HCT116 (cell line): Measurements from ENCODE around the gene CHRND. TPM values are rescaled to one million over a fixed set of nuclear protein-coding genes. Genes with fewer than 3 reads are reported as not detected.

Experiments
- ATAC-seq: fragments of 200-7000 bp; cut with Tn5 transposase; 2 replicates; pipeline ENCODE4 v1.9.1; 2020; ENCODE audit warnings: mild to moderate bottlenecking, moderate library complexity
- BruUV-seq: library from RNA; stranded (reverse); fragments of 400-500 nt; replicated peaks from 2 replicates; lab custom pipeline; 2021; lab: Mats Ljungman, UMichigan
- CTCF ChIA-PET: fragments of 300-600 bp; sonication (Branson Sonifier 250); formaldehyde crosslinking; loops from one replicate; lab custom pipeline; 2021; ENCODE audit warnings: antibody characterized with exemption; lab: Charles Lee
- POLR2A ChIA-PET: fragments of 300-600, 350-600 bp; sonication (Branson Sonifier 250); formaldehyde crosslinking; loops from one replicate; lab custom pipeline; 2021; ENCODE audit warnings: antibody characterized with exemption; lab: Charles Lee
- RAD21 ChIA-PET, 2 experiments: fragments of 300-600 bp; sonication (Branson Sonifier 250); formaldehyde crosslinking; loops; one replicate each; lab custom pipeline; 2023; ENCODE audit warnings: low total read pairs in 2 of 2; ENCODE audit not compliant: uncharacterized antibody in 2 of 2, unreplicated experiment in 2 of 2, low non-redundant PET in 1 of 2; lab: Charles Lee
- DNase-seq: peaks from one replicate; pipeline ENCODE4 v3.0.0-alpha.2; 2010; ENCODE audit warnings: low read depth, low spot score
- H2AFZ ChIP-seq: fragments of 200-600 bp; shearing (Covaris generic), sonication (generic); 2 replicates; pipeline ENCODE4 v1.6.1; 2017; ENCODE audit warnings: low read depth, mixed run types, mixed read lengths, antibody characterized with exemption, low read length; ENCODE audit not compliant: poor library complexity, severe bottlenecking
- H3K27ac ChIP-seq: 2 replicates; pipeline ENCODE4 v1.5.1; 2012; ENCODE audit warnings: low read depth, low read length
- H3K27me3 ChIP-seq: fragments of 200-600 bp; sonication (generic); 2 replicates; pipeline ENCODE4 v1.6.1; 2016; ENCODE audit warnings: mixed run types, low read length, mixed read lengths; ENCODE audit not compliant: insufficient read depth
- H3K36me3 ChIP-seq, 2 experiments: fragments of 200-500 bp in 1 of 2; fragments of 200-600 bp in 1 of 2; sonication (Bioruptor generic) in 1 of 2; sonication (generic) in 1 of 2; 2 replicates each; pipeline versions ENCODE4 v1.5.1 to v1.6.1; 2014 to 2016; ENCODE audit warnings: low read length in 2 of 2, inconsistent platforms in 1 of 2, mixed read lengths in 1 of 2, mixed run types in 1 of 2; ENCODE audit not compliant: insufficient read depth in 2 of 2, control insufficient read depth in 1 of 2
- H3K4me1 ChIP-seq, 2 experiments: fragments of 200-600 bp in 1 of 2; sonication (generic) in 1 of 2; 2 replicates each; pipeline versions ENCODE4 v1.5.1 to v1.6.1; 2012 to 2017; ENCODE audit warnings: low read length in 2 of 2, inconsistent platforms in 1 of 2, mild to moderate bottlenecking in 1 of 2, mixed read lengths in 1 of 2, mixed run types in 1 of 2, moderate library complexity in 1 of 2; ENCODE audit not compliant: insufficient read depth in 2 of 2, control insufficient read depth in 1 of 2
- H3K4me2 ChIP-seq: fragments of 200-600 bp; sonication (generic); 2 replicates; pipeline ENCODE4 v1.6.1; 2017; ENCODE audit warnings: mixed run types, low read length, mixed read lengths
- H3K4me3 ChIP-seq, 2 experiments: fragments of 200-600 bp in 1 of 2; sonication (generic) in 1 of 2; replicated peaks in 1 of 2; 2 replicates each; pipeline ENCODE4 v1.5.1; 2011 to 2016; ENCODE audit warnings: low read length in 2 of 2, control low read depth in 1 of 2, low read depth in 1 of 2, mild to moderate bottlenecking in 1 of 2, mixed read lengths in 1 of 2, mixed run types in 1 of 2
- H3K79me2 ChIP-seq: fragments of 200-600 bp; sonication (generic); 2 replicates; pipeline ENCODE4 v1.6.1; 2017; ENCODE audit warnings: mild to moderate bottlenecking, mixed run types, low read length, moderate library complexity, mixed read lengths; ENCODE audit not compliant: insufficient read depth
- H3K9ac ChIP-seq: fragments of 200-600 bp; sonication (generic); 2 replicates; pipeline ENCODE4 v1.6.1; 2016; ENCODE audit warnings: low read length, mixed read lengths
- H3K9me2 ChIP-seq: fragments of 200-600 bp; sonication (generic), shearing (Covaris generic); 2 replicates; pipeline ENCODE4 v1.6.1; 2017; ENCODE audit warnings: mixed run types, mild to moderate bottlenecking, moderate library complexity; ENCODE audit not compliant: insufficient read depth
- H3K9me3 ChIP-seq, 2 experiments: fragments of 200-500 bp in 1 of 2; fragments of 200-600 bp in 1 of 2; sonication (Bioruptor generic) in 1 of 2; sonication (generic) in 1 of 2; 2 replicates each; pipeline ENCODE4 v1.6.1; 2014 to 2017; ENCODE audit warnings: low read length in 2 of 2, mixed read lengths in 2 of 2, inconsistent platforms in 1 of 2, low read depth in 1 of 2, mild to moderate bottlenecking in 1 of 2, mixed run types in 1 of 2, moderate library complexity in 1 of 2; ENCODE audit not compliant: control insufficient read depth in 1 of 2, insufficient read depth in 1 of 2
- H4K20me1 ChIP-seq: fragments of 200-600 bp; sonication (generic), shearing (Covaris generic); 2 replicates; pipeline ENCODE4 v1.6.1; 2017; ENCODE audit warnings: mixed run types, mild to moderate bottlenecking, moderate library complexity; ENCODE audit not compliant: insufficient read depth
- CBX3 ChIP-seq: IDR thresholded peaks from 2 replicates; pipeline ENCODE4 v1.6.1; 2012; ENCODE audit warnings: low read depth
- CEBPB ChIP-seq: IDR thresholded peaks from 2 replicates; pipeline ENCODE4 v1.6.1; 2012; ENCODE audit warnings: low read depth
- EGR1 ChIP-seq: IDR thresholded peaks from 2 replicates; pipeline ENCODE4 v1.6.1; 2012; ENCODE audit warnings: low read depth
- ELF1 ChIP-seq: IDR thresholded peaks from 2 replicates; pipeline ENCODE4 v1.6.1; 2012; ENCODE audit warnings: low read depth, borderline replicate concordance
- EZH2phosphoT487 ChIP-seq: fragments of 200-600 bp; IDR thresholded peaks from 2 replicates; pipeline ENCODE4 v1.6.1; 2018; ENCODE audit warnings: antibody characterized with exemption, borderline replicate concordance
- FOSL1 ChIP-seq: IDR thresholded peaks from 2 replicates; pipeline ENCODE4 v1.6.1; 2012; ENCODE audit warnings: low read depth
- JUND ChIP-seq: IDR thresholded peaks from 2 replicates; pipeline ENCODE4 v1.6.1; 2012
- POLR2AphosphoS5 ChIP-seq: IDR thresholded peaks from 2 replicates; pipeline ENCODE4 v1.6.1; 2011; ENCODE audit warnings: mild to moderate bottlenecking, low read depth, low read length, moderate library complexity
- RAD21 ChIP-seq: IDR thresholded peaks from 2 replicates; pipeline ENCODE4 v1.6.1; 2012; ENCODE audit warnings: low read depth, mild to moderate bottlenecking
- SIN3A ChIP-seq: IDR thresholded peaks from 2 replicates; pipeline ENCODE4 v1.6.1; 2012; ENCODE audit warnings: low read depth
- SRF ChIP-seq: IDR thresholded peaks from 2 replicates; pipeline ENCODE4 v1.6.1; 2012; ENCODE audit warnings: low read depth
- TCF7L2 ChIP-seq: IDR thresholded peaks from 2 replicates; pipeline ENCODE4 v1.7.0; 2011; ENCODE audit warnings: borderline replicate concordance, inconsistent platforms; ENCODE audit not compliant: insufficient read depth, insufficient read length; ENCODE audit errors: extremely low read depth
- YY1 ChIP-seq: IDR thresholded peaks from 2 replicates; pipeline ENCODE4 v1.6.1; 2011; ENCODE audit warnings: low read length, low read depth, moderate library complexity, mild to moderate bottlenecking; ENCODE audit not compliant: insufficient replicate concordance; ENCODE audit errors: extremely low read depth
- ZFX ChIP-seq: fragments of 450-650 bp; IDR thresholded peaks from 2 replicates; pipeline ENCODE4 v1.6.1; 2017
- ZNF274 ChIP-seq: fragments of 200-500 bp; sonication (Bioruptor generic); IDR thresholded peaks from 2 replicates; pipeline ENCODE4 v1.6.1; 2014; ENCODE audit warnings: mild to moderate bottlenecking, low read depth, low read length, inconsistent platforms
- intact Hi-C: fragments of 100-400 bp; cut with micrococcal nuclease; formaldehyde crosslinking; loops from 2 replicates; pipeline ENCODE4 v1.10.0; 2022
- total RNA-seq: library from RNA; stranded (reverse); gene quantifications from one replicate; pipeline ENCODE4 v1.2.1, GENCODE V29; 2021; ENCODE audit not compliant: unreplicated experiment
- TF ChIP-seq, protein P1 (sequence below): IDR thresholded peaks from 2 replicates; pipeline ENCODE4 v1.6.1; 2012; ENCODE audit warnings: low read depth
- TF ChIP-seq, protein P2 (sequence below): IDR thresholded peaks from 2 replicates; pipeline ENCODE4 v1.6.1; 2011; ENCODE audit warnings: mild to moderate bottlenecking, low read length, moderate library complexity; ENCODE audit not compliant: insufficient replicate concordance; ENCODE audit errors: extremely low read depth
- TF ChIP-seq, protein P3 (sequence below), 3 experiments: fragments of 200-600 bp in 1 of 3; sonication (generic) in 1 of 3; IDR thresholded peaks in 2 of 3; conservative IDR thresholded peaks in 1 of 3; 2 replicates each; pipeline ENCODE4 v1.5.1; 2012 to 2017; ENCODE audit warnings: low read depth in 2 of 3, low read length in 2 of 3, antibody characterized with exemption in 1 of 3, borderline replicate concordance in 1 of 3, control low read depth in 1 of 3, mild to moderate bottlenecking in 1 of 3, mixed read lengths in 1 of 3, mixed run types in 1 of 3, moderate library complexity in 1 of 3; ENCODE audit not compliant: insufficient read depth in 1 of 3
- TF ChIP-seq, protein P4 (sequence below): IDR thresholded peaks from 2 replicates; pipeline ENCODE4 v1.6.1; 2012
- TF ChIP-seq, protein P5 (sequence below): IDR thresholded peaks from 2 replicates; pipeline ENCODE4 v1.6.1; 2012

CHRND gene
- total RNA-seq, 1 experiment from 2014 or later = not detected

DNA sequence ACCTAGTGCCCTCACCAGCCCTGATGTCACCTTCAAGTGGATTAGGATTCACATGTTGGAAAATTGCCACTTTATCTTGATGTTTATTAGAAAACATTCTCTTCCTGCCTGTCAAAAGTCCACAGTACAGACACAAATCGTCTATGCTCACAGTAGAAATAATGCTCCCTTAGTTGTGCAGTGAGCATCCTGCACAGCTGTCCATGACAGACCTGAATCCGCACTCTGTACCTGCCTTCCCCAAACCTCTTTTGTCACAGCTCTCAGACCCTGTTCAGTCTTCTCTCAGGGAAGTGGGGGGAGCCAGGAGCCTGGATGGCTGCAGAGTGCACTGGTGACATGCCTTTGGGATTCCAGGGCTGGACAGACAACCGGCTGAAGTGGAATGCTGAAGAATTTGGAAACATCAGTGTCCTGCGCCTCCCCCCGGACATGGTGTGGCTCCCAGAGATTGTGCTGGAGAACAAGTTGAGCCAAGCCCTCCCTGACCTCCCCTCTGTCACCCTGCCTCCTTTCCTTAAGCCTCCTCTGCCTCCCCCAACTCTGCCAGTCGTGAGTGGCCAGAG is 2.0 kb downstream of the CHRND start:
- TF ChIP-seq, protein P1, sequence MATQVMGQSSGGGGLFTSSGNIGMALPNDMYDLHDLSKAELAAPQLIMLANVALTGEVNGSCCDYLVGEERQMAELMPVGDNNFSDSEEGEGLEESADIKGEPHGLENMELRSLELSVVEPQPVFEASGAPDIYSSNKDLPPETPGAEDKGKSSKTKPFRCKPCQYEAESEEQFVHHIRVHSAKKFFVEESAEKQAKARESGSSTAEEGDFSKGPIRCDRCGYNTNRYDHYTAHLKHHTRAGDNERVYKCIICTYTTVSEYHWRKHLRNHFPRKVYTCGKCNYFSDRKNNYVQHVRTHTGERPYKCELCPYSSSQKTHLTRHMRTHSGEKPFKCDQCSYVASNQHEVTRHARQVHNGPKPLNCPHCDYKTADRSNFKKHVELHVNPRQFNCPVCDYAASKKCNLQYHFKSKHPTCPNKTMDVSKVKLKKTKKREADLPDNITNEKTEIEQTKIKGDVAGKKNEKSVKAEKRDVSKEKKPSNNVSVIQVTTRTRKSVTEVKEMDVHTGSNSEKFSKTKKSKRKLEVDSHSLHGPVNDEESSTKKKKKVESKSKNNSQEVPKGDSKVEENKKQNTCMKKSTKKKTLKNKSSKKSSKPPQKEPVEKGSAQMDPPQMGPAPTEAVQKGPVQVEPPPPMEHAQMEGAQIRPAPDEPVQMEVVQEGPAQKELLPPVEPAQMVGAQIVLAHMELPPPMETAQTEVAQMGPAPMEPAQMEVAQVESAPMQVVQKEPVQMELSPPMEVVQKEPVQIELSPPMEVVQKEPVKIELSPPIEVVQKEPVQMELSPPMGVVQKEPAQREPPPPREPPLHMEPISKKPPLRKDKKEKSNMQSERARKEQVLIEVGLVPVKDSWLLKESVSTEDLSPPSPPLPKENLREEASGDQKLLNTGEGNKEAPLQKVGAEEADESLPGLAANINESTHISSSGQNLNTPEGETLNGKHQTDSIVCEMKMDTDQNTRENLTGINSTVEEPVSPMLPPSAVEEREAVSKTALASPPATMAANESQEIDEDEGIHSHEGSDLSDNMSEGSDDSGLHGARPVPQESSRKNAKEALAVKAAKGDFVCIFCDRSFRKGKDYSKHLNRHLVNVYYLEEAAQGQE = no peak
- TF ChIP-seq, protein P2, sequence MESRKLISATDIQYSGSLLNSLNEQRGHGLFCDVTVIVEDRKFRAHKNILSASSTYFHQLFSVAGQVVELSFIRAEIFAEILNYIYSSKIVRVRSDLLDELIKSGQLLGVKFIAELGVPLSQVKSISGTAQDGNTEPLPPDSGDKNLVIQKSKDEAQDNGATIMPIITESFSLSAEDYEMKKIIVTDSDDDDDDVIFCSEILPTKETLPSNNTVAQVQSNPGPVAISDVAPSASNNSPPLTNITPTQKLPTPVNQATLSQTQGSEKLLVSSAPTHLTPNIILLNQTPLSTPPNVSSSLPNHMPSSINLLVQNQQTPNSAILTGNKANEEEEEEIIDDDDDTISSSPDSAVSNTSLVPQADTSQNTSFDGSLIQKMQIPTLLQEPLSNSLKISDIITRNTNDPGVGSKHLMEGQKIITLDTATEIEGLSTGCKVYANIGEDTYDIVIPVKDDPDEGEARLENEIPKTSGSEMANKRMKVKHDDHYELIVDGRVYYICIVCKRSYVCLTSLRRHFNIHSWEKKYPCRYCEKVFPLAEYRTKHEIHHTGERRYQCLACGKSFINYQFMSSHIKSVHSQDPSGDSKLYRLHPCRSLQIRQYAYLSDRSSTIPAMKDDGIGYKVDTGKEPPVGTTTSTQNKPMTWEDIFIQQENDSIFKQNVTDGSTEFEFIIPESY = no peak
- TF ChIP-seq, protein P3, sequence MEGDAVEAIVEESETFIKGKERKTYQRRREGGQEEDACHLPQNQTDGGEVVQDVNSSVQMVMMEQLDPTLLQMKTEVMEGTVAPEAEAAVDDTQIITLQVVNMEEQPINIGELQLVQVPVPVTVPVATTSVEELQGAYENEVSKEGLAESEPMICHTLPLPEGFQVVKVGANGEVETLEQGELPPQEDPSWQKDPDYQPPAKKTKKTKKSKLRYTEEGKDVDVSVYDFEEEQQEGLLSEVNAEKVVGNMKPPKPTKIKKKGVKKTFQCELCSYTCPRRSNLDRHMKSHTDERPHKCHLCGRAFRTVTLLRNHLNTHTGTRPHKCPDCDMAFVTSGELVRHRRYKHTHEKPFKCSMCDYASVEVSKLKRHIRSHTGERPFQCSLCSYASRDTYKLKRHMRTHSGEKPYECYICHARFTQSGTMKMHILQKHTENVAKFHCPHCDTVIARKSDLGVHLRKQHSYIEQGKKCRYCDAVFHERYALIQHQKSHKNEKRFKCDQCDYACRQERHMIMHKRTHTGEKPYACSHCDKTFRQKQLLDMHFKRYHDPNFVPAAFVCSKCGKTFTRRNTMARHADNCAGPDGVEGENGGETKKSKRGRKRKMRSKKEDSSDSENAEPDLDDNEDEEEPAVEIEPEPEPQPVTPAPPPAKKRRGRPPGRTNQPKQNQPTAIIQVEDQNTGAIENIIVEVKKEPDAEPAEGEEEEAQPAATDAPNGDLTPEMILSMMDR (IDR thresholded peaks at IDR 0.05 in 2 of 3, conservative IDR thresholded peaks at IDR 0.05 in 1 of 3; ENCODE audit: borderline replicate concordance in 1 of 3, insufficient read depth in 1 of 3, low read depth in 2 of 3, low read length in 2 of 3) = no peak
- TF ChIP-seq EZH2phosphoT487 (no peak), SRF (no peak), ZNF274 (no peak), SIN3A (no peak), POLR2AphosphoS5 (no peak), CEBPB (no peak), CBX3 (no peak), FOSL1 (no peak), YY1 (no peak), ELF1 (no peak), JUND (no peak), TCF7L2 (no peak), EGR1 (no peak), ZFX (no peak), RAD21 (no peak)
- TF ChIP-seq, protein P4, sequence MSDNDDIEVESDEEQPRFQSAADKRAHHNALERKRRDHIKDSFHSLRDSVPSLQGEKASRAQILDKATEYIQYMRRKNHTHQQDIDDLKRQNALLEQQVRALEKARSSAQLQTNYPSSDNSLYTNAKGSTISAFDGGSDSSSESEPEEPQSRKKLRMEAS = no peak
- TF ChIP-seq, protein P5, sequence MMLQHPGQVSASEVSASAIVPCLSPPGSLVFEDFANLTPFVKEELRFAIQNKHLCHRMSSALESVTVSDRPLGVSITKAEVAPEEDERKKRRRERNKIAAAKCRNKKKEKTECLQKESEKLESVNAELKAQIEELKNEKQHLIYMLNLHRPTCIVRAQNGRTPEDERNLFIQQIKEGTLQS = no peak
- no peaks in the 10 kb centered on the region for H3K79me2 ChIP-seq
- H4K20me1 ChIP-seq = no peaks in the 10 kb centered on the region
- no peaks in the 10 kb centered on the region for H3K27me3 ChIP-seq
- ChIA-PET RAD21 (no interaction called here), CTCF (no interaction called here), POLR2A (no interaction called here)
- no peaks in the 10 kb centered on the region for H3K36me3 ChIP-seq
- H3K27ac ChIP-seq = no peak overlapping the region
- intact Hi-C loops = loop anchor here (10.0 kb wide), 1 partner anchor 183 kb away; no protein-coding TSS in a partner anchor
- peaks cover 0 to 6% of the 10 kb centered on the region in 2 experiments; a peak in 1 of 4 replicates for H3K4me1 ChIP-seq
- H3K4me2 ChIP-seq = no peak overlapping the region
- no TSS peak for BruUV-seq
- H3K9me2 ChIP-seq = no peaks in the 10 kb centered on the region
- ATAC-seq (no peak), DNase-seq (no peak)
- no peak overlapping the region for H3K4me3 ChIP-seq
- no peaks in the 10 kb centered on the region for H3K9me3 ChIP-seq
- H2AFZ ChIP-seq = no peak overlapping the region
- no peak overlapping the region for H3K9ac ChIP-seq
